Uterus (tissue), 2 donors: ENCODE data around the gene CSF1R.

Experiments used
- CTCF ChIP-seq, 4 experiments: fragments of 200-600 bp in 2 of 4; fragments of 450-650 bp in 2 of 4; sonication (generic) in 2 of 4; IDR thresholded peaks; one replicate each; pipeline ENCODE4 v1.5.1; 2016 to 2019; ENCODE audit warnings: antibody characterized with exemption in 4 of 4, mild to moderate bottlenecking in 2 of 4, moderate library complexity in 1 of 4
- POLR2A ChIP-seq, 2 donors: fragments of 450-650 bp; IDR thresholded peaks; one replicate each; pipeline ENCODE4 v1.6.1; 2016; ENCODE audit warnings: antibody characterized with exemption in 2 of 2, mild to moderate bottlenecking in 1 of 2, moderate library complexity in 1 of 2

- TF ChIP-seq CTCF (IDR thresholded peaks at IDR 0.05) (no peak), POLR2A (IDR thresholded peaks at IDR 0.05) (no peak)
These were observed 40.3 kb downstream of the CSF1R start for GRCh38 chr5:150046031-150046430.
